Activated CD8-positive, alpha-beta T cell treated with anti-CD3 and anti-CD28 coated beads, Interleukin-2, amount 10 ng/mL, durations not matched to agents 7 days and 5 days (primary cell): Measurements from ENCODE around the gene HCAR3. TPM values are rescaled to one million over a fixed set of nuclear protein-coding genes. Genes with fewer than 3 reads are reported as not detected.

Source experiments
- total RNA-seq, 2 experiments: library from RNA; stranded (reverse); gene quantifications; one replicate each; pipeline ENCODE4 v1.2.3, GENCODE V29; 2021

The HCAR3 gene
- total RNA-seq, 2 experiments from 2014 or later, result not detected

Other genes with a start within 250 kb of the HCAR3 start
- 10 to 100 TPM; 41.3 to 45.3 TPM for gene ZCCHC8, start 215.9 kb downstream of the HCAR3 start, total RNA-seq
- gene RSRC2, start 189.9 kb downstream of the HCAR3 start, total RNA-seq, result 100 to 1,000 TPM in 1 of 2 experiments, 10 to 100 TPM in 1; 96.1 to 106 TPM
- 100 to 1,000 TPM; 139 to 147 TPM for gene KNTC1, start 189.6 kb downstream of the HCAR3 start, total RNA-seq
- not detected for gene HCAR2, start 13.5 kb downstream of the HCAR3 start, total RNA-seq
- gene HCAR1, start 14.0 kb upstream of the HCAR3 start, total RNA-seq, result under 1 TPM; 0.08 TPM
- gene DENR, start 36.0 kb upstream of the HCAR3 start, total RNA-seq, result 10 to 100 TPM; 54.6 to 54.9 TPM
- under 1 TPM; 0.60 to 0.63 TPM for gene CCDC62, start 57.8 kb upstream of the HCAR3 start, total RNA-seq
- 10 to 100 TPM; 36.2 to 37.4 TPM for gene HIP1R, start 118.6 kb upstream of the HCAR3 start, total RNA-seq
- 10 to 100 TPM; 24.9 to 26.5 TPM for gene VPS37B, start 179.3 kb upstream of the HCAR3 start, total RNA-seq
- 1 to 10 TPM; 5.9 to 6.0 TPM for gene ABCB9, start 249.7 kb upstream of the HCAR3 start, total RNA-seq